HuH-7.5 (cell line): Measurements from ENCODE around the gene BTBD19.
"Not testable (repeated sequence)": the region's sequence is repeated elsewhere in the genome, so short reads cannot be mapped to it uniquely, and the experiment has no call there.

ENCODE experiments used
- DNase-seq: peaks from one replicate; pipeline ENCODE4 v3.0.0; 2011; ENCODE audit warnings: low spot score

Gene BTBD19

GRCh38 chr1:44808063-44808937, at the start of gene BTBD19:
TSS of gene BTBD19 (plus strand) at chr1:44808523. CDS start at chr1:44808821, 298 bp downstream.
- DNase-seq, result no peak

GRCh38 chr1:44759077-44759476, 49.2 kb upstream of the BTBD19 start:
- no peak for DNase-seq

- no peak for DNase-seq
These were observed 47.4 kb upstream of the BTBD19 start for GRCh38 chr1:44760876-44761275.

GRCh38 chr1:44766421-44766820, 41.9 kb upstream of the BTBD19 start:
- not testable (repeated sequence) for DNase-seq

GRCh38 chr1:44775078-44775929, 33.0 kb upstream of the BTBD19 start, which contains the start of gene RPS8:
TSS of gene RPS8 (plus strand) at chr1:44775540. CDS start at chr1:44775597, 57 bp downstream.
- peak; percentile 68 for DNase-seq

GRCh38 chr1:44775930-44776729, 32.2 kb upstream of the BTBD19 start:
- no peak for DNase-seq

- DNase-seq, result no peak
These were observed 31.6 kb upstream of the BTBD19 start for GRCh38 chr1:44776730-44777068.

GRCh38 chr1:44777547-44777946, 30.8 kb upstream of the BTBD19 start:
- no peak for DNase-seq

GRCh38 chr1:44777969-44778635, 30.2 kb upstream of the BTBD19 start:
- DNase-seq, result no peak

GRCh38 chr1:44778705-44779576, 29.4 kb upstream of the BTBD19 start:
- no peak for DNase-seq

- DNase-seq, result no peak
These were observed 27.7 kb upstream of the BTBD19 start for GRCh38 chr1:44780583-44781121.

GRCh38 chr1:44783697-44784093, 24.6 kb upstream of the BTBD19 start:
- DNase-seq, result no peak

- DNase-seq, result peak; percentile 32
These were observed 24.0 kb upstream of the BTBD19 start for GRCh38 chr1:44784094-44785028.

GRCh38 chr1:44785029-44785380, 23.3 kb upstream of the BTBD19 start:
- DNase-seq, result no peak

- no peak for DNase-seq
These were observed 22.7 kb upstream of the BTBD19 start for GRCh38 chr1:44785501-44786137.

GRCh38 chr1:44786138-44786840, 22.0 kb upstream of the BTBD19 start:
- peak; percentile 80 for DNase-seq

- no peak for DNase-seq
These were observed 21.4 kb upstream of the BTBD19 start for GRCh38 chr1:44786841-44787426.

GRCh38 chr1:44787506-44787905, 20.8 kb upstream of the BTBD19 start:
- DNase-seq, result no peak
